Measurements from ENCODE around the gene NTF3. TPM values are rescaled to one million over a fixed set of nuclear protein-coding genes. Genes with fewer than 3 reads are reported as not detected.

The NTF3 gene
- total and polyA plus RNA-seq, 9 of the 15 experiments (the other 6 are each of a cell fraction or from before 2014, with no cell fraction given), result not detected

GRCh38 chr12:5489760-5490406 lies 58.0 kb downstream of the NTF3 start:
- H3K4me3 ChIP-seq, result no peak overlapping the region
- ChIA-PET POLR2A (no interaction called here), CTCF (ENCODE audit: low intra/inter-chr PET ratio) (no interaction called here)
- 2% methylated on average over 14 of the region's 14 CpGs for WGBS (ENCODE audit: insufficient coverage, low coverage, missing lambda C conversion rate)
- no peak for DNase-seq (ENCODE audit: extremely low read depth in 1 of 4, low spot score in 3 of 4)
- FAIRE-seq, result no peak
- H2AFZ ChIP-seq (ENCODE audit: low read depth, low read length), result no peak overlapping the region
- intact Hi-C loops (cut with micrococcal nuclease), result no loop called here
- H3K27ac ChIP-seq (ENCODE audit: extremely low read depth, low read depth, low read length), result no peak overlapping the region
- BruUV-seq (replicated peaks), result no TSS peak
- H3K4me2 ChIP-seq (ENCODE audit: insufficient read depth, low read length), result no peak overlapping the region
- H3K9me3 ChIP-seq (replicated peaks; ENCODE audit: control insufficient read depth, insufficient read depth, low read depth, low read length), result no peaks in the 10 kb centered on the region
- TF ChIP-seq ZBTB12 (CRISPR knock-in tag; IDR thresholded peaks at IDR 0.05) (no peak), SAFB (IDR thresholded peaks at IDR 0.05; ENCODE audit: borderline replicate concordance, low read depth, low read length) (no peak), AFF4 (CRISPR knock-in tag; IDR thresholded peaks at IDR 0.05) (no peak), ZNF239 (CRISPR knock-in tag; IDR thresholded peaks at IDR 0.05) (no peak), L3MBTL2 (IDR thresholded peaks at IDR 0.05) (no peak), NBN (IDR thresholded peaks at IDR 0.05; ENCODE audit: low read depth) (no peak)
- H3K27me3 ChIP-seq (ENCODE audit: control insufficient read depth in 2 of 2, insufficient read depth in 2 of 2, low read length in 2 of 2), result peaks cover 8 to 23% of the 10 kb centered on the region in 2 experiments
- no peaks in the 10 kb centered on the region for H4K20me1 ChIP-seq (replicated peaks; ENCODE audit: control insufficient read depth, insufficient read depth, low read length)
- no peak overlapping the region for H3K9ac ChIP-seq (ENCODE audit: insufficient read depth in 1 of 2, low read depth in 2 of 2, low read length in 2 of 2)
- no peaks in the 10 kb centered on the region for H3K36me3 ChIP-seq (ENCODE audit: control insufficient read depth, insufficient read depth, low read length)
- no peaks in the 10 kb centered on the region for H3K4me1 ChIP-seq (replicated peaks in 1 of 2; ENCODE audit: control insufficient read depth in 2 of 2, insufficient read depth in 2 of 2, low read length in 2 of 2)
- no peak for ATAC-seq
- H3K79me2 ChIP-seq (ENCODE audit: control insufficient read depth, insufficient read depth, low read length), result no peaks in the 10 kb centered on the region
- H3K9me1 ChIP-seq (ENCODE audit: control insufficient read depth, insufficient read depth, low read length), result no peaks in the 10 kb centered on the region
- in situ Hi-C loops (cut with MboI), result no loop called here

Data from K562 (cell line).